PC-9 (cell line): ENCODE results near the gene NCK2.

Source experiments
- EZH2 ChIP-seq: fragments of 200-600 bp; sonication (generic); IDR thresholded peaks from 2 replicates; pipeline ENCODE4 v1.8.0; 2017; ENCODE audit warnings: antibody characterized with exemption, low read depth
- TF ChIP-seq, protein P1 (sequence below): fragments of 200-600 bp; sonication (generic); conservative IDR thresholded peaks from 2 replicates; pipeline ENCODE4 v1.6.1; 2017; ENCODE audit warnings: mixed run types, antibody characterized with exemption, mild to moderate bottlenecking, moderate library complexity

DNA sequence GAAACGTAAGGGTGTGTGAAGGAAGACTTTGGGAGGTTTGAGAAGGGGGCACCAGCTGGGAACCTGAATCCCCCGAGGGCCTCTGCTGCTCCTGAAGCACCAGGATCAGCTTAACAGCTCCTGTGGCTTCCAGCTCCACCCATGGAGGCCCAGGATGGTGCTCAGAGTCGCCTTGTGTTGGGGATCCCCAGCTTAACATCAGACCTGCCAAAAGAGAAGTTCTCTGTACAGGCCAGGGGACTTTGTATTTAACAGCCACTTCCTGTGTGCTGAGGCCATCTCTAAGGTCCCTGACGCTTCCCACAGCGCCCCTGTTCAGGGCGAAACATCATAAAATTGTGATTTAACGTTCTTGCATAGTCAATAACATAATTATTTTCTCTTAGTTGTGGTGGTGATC is 77.5 kb downstream of the NCK2 start:
- TF ChIP-seq, protein P1, sequence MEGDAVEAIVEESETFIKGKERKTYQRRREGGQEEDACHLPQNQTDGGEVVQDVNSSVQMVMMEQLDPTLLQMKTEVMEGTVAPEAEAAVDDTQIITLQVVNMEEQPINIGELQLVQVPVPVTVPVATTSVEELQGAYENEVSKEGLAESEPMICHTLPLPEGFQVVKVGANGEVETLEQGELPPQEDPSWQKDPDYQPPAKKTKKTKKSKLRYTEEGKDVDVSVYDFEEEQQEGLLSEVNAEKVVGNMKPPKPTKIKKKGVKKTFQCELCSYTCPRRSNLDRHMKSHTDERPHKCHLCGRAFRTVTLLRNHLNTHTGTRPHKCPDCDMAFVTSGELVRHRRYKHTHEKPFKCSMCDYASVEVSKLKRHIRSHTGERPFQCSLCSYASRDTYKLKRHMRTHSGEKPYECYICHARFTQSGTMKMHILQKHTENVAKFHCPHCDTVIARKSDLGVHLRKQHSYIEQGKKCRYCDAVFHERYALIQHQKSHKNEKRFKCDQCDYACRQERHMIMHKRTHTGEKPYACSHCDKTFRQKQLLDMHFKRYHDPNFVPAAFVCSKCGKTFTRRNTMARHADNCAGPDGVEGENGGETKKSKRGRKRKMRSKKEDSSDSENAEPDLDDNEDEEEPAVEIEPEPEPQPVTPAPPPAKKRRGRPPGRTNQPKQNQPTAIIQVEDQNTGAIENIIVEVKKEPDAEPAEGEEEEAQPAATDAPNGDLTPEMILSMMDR, result no peak
- no peak for TF ChIP-seq EZH2
